ENCODE results near the gene TNNI2.

DNA sequence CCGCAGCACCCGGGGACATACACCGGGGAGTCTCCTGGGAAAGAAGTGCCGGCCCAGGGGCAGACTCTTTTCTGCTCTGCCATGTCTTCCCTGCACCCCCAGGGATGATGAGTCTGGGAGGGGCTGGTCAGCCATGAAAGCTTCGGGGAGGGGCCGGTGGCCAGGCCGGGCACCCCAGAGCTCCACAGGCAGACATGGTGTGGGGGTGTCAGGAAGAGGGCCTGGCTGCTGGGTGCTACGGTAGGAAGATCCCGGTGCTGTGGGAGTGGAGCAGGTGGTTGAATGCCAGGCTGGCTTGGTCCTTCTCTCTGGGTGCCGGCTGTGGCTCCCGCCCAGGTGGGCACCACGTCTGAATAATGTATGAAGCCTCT is 31.5 kb downstream of the TNNI2 start:
- TF ChIP-seq MYC (IDR thresholded peaks at IDR 0.05; ENCODE audit: low read depth, low read length): no peak
- TF ChIP-seq POLR2A (IDR thresholded peaks at IDR 0.05; ENCODE audit: extremely low read depth, insufficient read length): no peak

Measured in NB4 (cell line).